GM23338 (cell line): ENCODE results near the gene PARL. TPM values are rescaled to one million over a fixed set of nuclear protein-coding genes. Genes with fewer than 3 reads are reported as not detected.

ENCODE experiments used
- ATAC-seq: fragments of 200-7000 bp; cut with Tn5 transposase; 3 replicates; pipeline ENCODE4 v1.9.1; 2020
- DNase-seq: peaks from one replicate; pipeline ENCODE4 v3.0.0-alpha.2; 2015; ENCODE audit warnings: low spot score
- H2AFZ ChIP-seq: fragments of 200-600 bp; sonication (generic); 2 replicates; pipeline ENCODE4 v1.8.0; 2016; ENCODE audit warnings: antibody characterized with exemption, mild to moderate bottlenecking, moderate library complexity
- H3F3A ChIP-seq: fragments of 200-600 bp; sonication (generic); replicated peaks from 2 replicates; pipeline ENCODE4 v1.8.0; 2017; ENCODE audit warnings: antibody characterized with exemption, mixed run types, low read depth
- H3K27ac ChIP-seq: fragments of 200-600 bp; sonication (generic); 2 replicates; pipeline ENCODE4 v1.6.1; 2016; ENCODE audit warnings: low read depth
- H3K27me3 ChIP-seq: fragments of 200-600 bp; sonication (generic); 2 replicates; pipeline ENCODE4 v1.8.0; 2016; ENCODE audit warnings: mild to moderate bottlenecking, mixed run types, moderate library complexity; ENCODE audit not compliant: insufficient read depth
- H3K36me3 ChIP-seq: fragments of 200-600 bp; sonication (generic); 2 replicates; pipeline ENCODE4 v1.8.0; 2016; ENCODE audit warnings: mild to moderate bottlenecking; ENCODE audit not compliant: insufficient read depth
- H3K4me1 ChIP-seq: fragments of 200-600 bp; sonication (generic); 2 replicates; pipeline ENCODE4 v1.8.0; 2016; ENCODE audit warnings: mild to moderate bottlenecking, moderate library complexity; ENCODE audit not compliant: insufficient read depth
- H3K4me2 ChIP-seq: fragments of 200-600 bp; sonication (generic); 2 replicates; pipeline ENCODE4 v1.7.1; 2017; ENCODE audit warnings: mixed run types
- H3K4me3 ChIP-seq: fragments of 200-600 bp; sonication (generic); 2 replicates; pipeline ENCODE4 v1.6.1; 2016; ENCODE audit warnings: mixed run types
- H3K79me2 ChIP-seq: fragments of 200-600 bp; sonication (generic); replicated peaks from 2 replicates; pipeline ENCODE4 v1.8.0; 2017; ENCODE audit warnings: mild to moderate bottlenecking; ENCODE audit not compliant: insufficient read depth
- H3K9me2 ChIP-seq: fragments of 200-600 bp; sonication (generic); 2 replicates; pipeline ENCODE4 v1.8.0; 2017; ENCODE audit not compliant: insufficient read depth
- H4K20me1 ChIP-seq: fragments of 200-600 bp; sonication (generic); replicated peaks from 2 replicates; pipeline ENCODE4 v1.8.0; 2017; ENCODE audit warnings: mild to moderate bottlenecking; ENCODE audit not compliant: insufficient read depth
- H3K27ac Mint-ChIP-seq: 2 replicates; pipeline ENCODE4 v1.8.0; 2020; ENCODE audit warnings: inconsistent platforms, mild to moderate bottlenecking, moderate library complexity, mixed read lengths
- H3K27me3 Mint-ChIP-seq: 3 replicates; pipeline ENCODE4 v1.8.0; 2022; ENCODE audit warnings: low read depth, mild to moderate bottlenecking, moderate library complexity, mixed read lengths, inconsistent platforms; ENCODE audit not compliant: insufficient read depth, poor library complexity
- H3K36me3 Mint-ChIP-seq: 3 replicates; pipeline ENCODE4 v1.8.0; 2021; ENCODE audit warnings: low read depth, mild to moderate bottlenecking, inconsistent platforms, moderate library complexity, mixed read lengths
- H3K4me1 Mint-ChIP-seq: 3 replicates; pipeline ENCODE4 v1.8.0; 2020; ENCODE audit warnings: mild to moderate bottlenecking, inconsistent platforms, mixed read lengths
- H3K4me3 Mint-ChIP-seq: 3 replicates; pipeline ENCODE4 v1.8.0; 2021; ENCODE audit warnings: moderate library complexity, mild to moderate bottlenecking, inconsistent platforms, mixed read lengths
- H3K9me3 Mint-ChIP-seq: 3 replicates; pipeline ENCODE4 v1.8.0; 2020; ENCODE audit warnings: moderate library complexity, mild to moderate bottlenecking, inconsistent platforms, mixed read lengths
- CREB1 ChIP-seq: fragments of 250-450 bp; sonication (Bioruptor Pico); IDR thresholded peaks from 2 replicates; pipeline ENCODE4 v1.5.0; 2020; ENCODE audit warnings: low read depth, mild to moderate bottlenecking, moderate library complexity
- EZH2 ChIP-seq: fragments of 200-600 bp; sonication (generic); IDR thresholded peaks from one replicate; pipeline ENCODE4 v1.8.0; 2017; ENCODE audit warnings: antibody characterized with exemption, mild to moderate bottlenecking, low read depth; ENCODE audit not compliant: unreplicated experiment
- EZH2phosphoT487 ChIP-seq: fragments of 200-600 bp; sonication (generic); IDR thresholded peaks from one replicate; pipeline ENCODE4 v1.8.1; 2018; ENCODE audit warnings: antibody characterized with exemption; ENCODE audit not compliant: unreplicated experiment
- JUNB ChIP-seq: IDR thresholded peaks from one replicate; pipeline ENCODE4 v1.6.1; 2016; ENCODE audit warnings: antibody characterized with exemption; ENCODE audit not compliant: unreplicated experiment
- NANOG ChIP-seq: IDR thresholded peaks from 2 replicates; pipeline ENCODE4 v1.6.1; 2016; ENCODE audit warnings: antibody characterized with exemption, borderline replicate concordance
- STAT1 ChIP-seq: IDR thresholded peaks from one replicate; pipeline ENCODE4 v1.6.1; 2016; ENCODE audit warnings: antibody characterized with exemption; ENCODE audit not compliant: unreplicated experiment
- ZNF114 ChIP-seq: fragments of 250-450 bp; sonication (Bioruptor Pico); IDR thresholded peaks from 2 replicates; pipeline ENCODE4 v1.5.0; 2020; ENCODE audit warnings: mild to moderate bottlenecking, moderate library complexity
- ZNF331 ChIP-seq: fragments of 250-450 bp; sonication (Bioruptor Pico); IDR thresholded peaks from 2 replicates; pipeline ENCODE4 v1.5.0; 2020; ENCODE audit warnings: low read depth, mild to moderate bottlenecking, moderate library complexity
- polyA plus RNA-seq: library from polyadenylated mRNA; unstranded; fragments of >200 nt; fragmentation: Nextera tagmentation; extraction: Ambion mirVana; gene quantifications from 2 replicates; pipeline ENCODE4 v1.2.1, GENCODE V29; 2016
- total RNA-seq: library from RNA; depleted of rRNA; stranded (reverse); fragments of >200 nt; shearing (Covaris generic); gene quantifications from 2 replicates; pipeline ENCODE4 v1.2.3, GENCODE V29; 2014
- TF ChIP-seq, protein P1 (sequence below): IDR thresholded peaks from 2 replicates; pipeline ENCODE4 v1.6.1; 2016; ENCODE audit warnings: antibody characterized with exemption
- TF ChIP-seq, protein P2 (sequence below): fragments of 250-450 bp; sonication (Bioruptor Pico); IDR thresholded peaks from 2 replicates; pipeline ENCODE4 v1.5.0; 2020; ENCODE audit warnings: mild to moderate bottlenecking, moderate library complexity
- TF ChIP-seq, protein P3 (sequence below), 2 experiments: fragments of 200-600 bp in 1 of 2; sonication (generic) in 1 of 2; conservative IDR thresholded peaks; 2 replicates each; pipeline versions ENCODE4 v1.5.1 to v1.6.1; 2016 to 2017; ENCODE audit warnings: antibody characterized with exemption in 2 of 2, low read depth in 2 of 2, mild to moderate bottlenecking in 2 of 2, moderate library complexity in 1 of 2

Gene PARL
- total and polyA plus RNA-seq, 2 experiments from 2014 or later = 67.5 to 78.7 TPM

DNA sequence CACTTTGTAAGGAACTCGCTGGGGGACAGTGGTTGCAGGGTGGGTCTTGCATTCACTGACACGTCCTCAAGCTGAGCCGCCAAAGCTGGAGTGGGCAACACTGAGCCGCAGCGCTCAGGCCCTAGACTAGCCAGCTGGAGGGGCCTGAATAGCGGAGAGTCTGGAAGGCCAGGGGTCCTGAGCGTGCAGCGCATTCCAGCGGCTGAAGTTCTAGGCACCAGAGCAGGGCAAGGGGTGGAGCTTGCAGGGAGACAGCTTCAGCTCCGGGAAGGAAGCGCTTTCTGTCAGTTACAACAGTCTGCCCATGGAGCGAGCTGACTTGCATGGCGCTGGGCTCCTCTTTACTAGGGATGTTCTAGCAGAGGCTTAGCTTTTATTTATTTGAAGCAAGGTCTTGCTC lies 62.0 kb downstream of the PARL start (continued):
- TF ChIP-seq EZH2phosphoT487 (no peak), ZNF114 (CRISPR knock-in tag) (no peak), NANOG (no peak), STAT1 (no peak), EZH2 (no peak)
- TF ChIP-seq, protein P1, sequence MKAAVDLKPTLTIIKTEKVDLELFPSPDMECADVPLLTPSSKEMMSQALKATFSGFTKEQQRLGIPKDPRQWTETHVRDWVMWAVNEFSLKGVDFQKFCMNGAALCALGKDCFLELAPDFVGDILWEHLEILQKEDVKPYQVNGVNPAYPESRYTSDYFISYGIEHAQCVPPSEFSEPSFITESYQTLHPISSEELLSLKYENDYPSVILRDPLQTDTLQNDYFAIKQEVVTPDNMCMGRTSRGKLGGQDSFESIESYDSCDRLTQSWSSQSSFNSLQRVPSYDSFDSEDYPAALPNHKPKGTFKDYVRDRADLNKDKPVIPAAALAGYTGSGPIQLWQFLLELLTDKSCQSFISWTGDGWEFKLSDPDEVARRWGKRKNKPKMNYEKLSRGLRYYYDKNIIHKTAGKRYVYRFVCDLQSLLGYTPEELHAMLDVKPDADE = no peak

DNA sequence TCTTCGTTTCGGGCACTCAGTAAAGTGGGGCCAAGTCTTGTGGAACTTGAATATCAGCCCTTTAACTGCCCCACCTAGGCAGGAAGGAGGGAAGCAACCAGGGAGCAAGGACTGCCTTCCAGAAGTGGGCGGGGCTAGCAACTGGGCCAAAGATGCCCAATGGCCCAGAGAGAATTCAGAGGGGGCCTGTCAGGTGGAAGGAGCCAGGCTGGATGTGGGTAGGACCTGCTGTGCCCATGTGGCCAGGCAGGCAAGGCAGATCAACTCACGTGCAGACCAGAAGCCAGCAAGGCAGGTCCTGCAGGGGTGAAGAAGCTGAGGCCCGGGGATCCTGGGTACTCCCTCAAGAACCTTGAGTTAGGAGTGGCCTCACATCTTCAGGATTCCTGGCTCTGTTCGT lies 64.8 kb downstream of the PARL start:
- H3K27ac Mint-ChIP-seq = no peak overlapping the region
- no peak overlapping the region for H3K4me3 ChIP-seq
- no peak overlapping the region; the same call in 2 of the 3 replicates for H3K4me3 Mint-ChIP-seq
- no peaks in the 10 kb centered on the region; the same call in 1 of the 2 replicates for H3F3A ChIP-seq
- H3K9me3 Mint-ChIP-seq = no peaks in the 10 kb centered on the region
- peaks cover 13% of the 10 kb centered on the region for H3K27me3 ChIP-seq
- peaks cover 2% of the 10 kb centered on the region for H4K20me1 ChIP-seq
- H3K9me2 ChIP-seq = no peaks in the 10 kb centered on the region
- H3K27ac ChIP-seq = no peak overlapping the region
- ATAC-seq (peak; percentile 6), DNase-seq (peak; percentile 35)
- peaks cover 26% of the 10 kb centered on the region for H3K27me3 Mint-ChIP-seq
- H3K4me1 ChIP-seq = peaks cover 6% of the 10 kb centered on the region
- peaks cover 18% of the 10 kb centered on the region for H3K4me1 Mint-ChIP-seq
- no peak overlapping the region for H3K4me2 ChIP-seq
- TF ChIP-seq NANOG (no peak), ZNF331 (CRISPR knock-in tag) (no peak), CREB1 (no peak), JUNB (no peak)
- TF ChIP-seq, protein P1 = no peak
- TF ChIP-seq, protein P2, sequence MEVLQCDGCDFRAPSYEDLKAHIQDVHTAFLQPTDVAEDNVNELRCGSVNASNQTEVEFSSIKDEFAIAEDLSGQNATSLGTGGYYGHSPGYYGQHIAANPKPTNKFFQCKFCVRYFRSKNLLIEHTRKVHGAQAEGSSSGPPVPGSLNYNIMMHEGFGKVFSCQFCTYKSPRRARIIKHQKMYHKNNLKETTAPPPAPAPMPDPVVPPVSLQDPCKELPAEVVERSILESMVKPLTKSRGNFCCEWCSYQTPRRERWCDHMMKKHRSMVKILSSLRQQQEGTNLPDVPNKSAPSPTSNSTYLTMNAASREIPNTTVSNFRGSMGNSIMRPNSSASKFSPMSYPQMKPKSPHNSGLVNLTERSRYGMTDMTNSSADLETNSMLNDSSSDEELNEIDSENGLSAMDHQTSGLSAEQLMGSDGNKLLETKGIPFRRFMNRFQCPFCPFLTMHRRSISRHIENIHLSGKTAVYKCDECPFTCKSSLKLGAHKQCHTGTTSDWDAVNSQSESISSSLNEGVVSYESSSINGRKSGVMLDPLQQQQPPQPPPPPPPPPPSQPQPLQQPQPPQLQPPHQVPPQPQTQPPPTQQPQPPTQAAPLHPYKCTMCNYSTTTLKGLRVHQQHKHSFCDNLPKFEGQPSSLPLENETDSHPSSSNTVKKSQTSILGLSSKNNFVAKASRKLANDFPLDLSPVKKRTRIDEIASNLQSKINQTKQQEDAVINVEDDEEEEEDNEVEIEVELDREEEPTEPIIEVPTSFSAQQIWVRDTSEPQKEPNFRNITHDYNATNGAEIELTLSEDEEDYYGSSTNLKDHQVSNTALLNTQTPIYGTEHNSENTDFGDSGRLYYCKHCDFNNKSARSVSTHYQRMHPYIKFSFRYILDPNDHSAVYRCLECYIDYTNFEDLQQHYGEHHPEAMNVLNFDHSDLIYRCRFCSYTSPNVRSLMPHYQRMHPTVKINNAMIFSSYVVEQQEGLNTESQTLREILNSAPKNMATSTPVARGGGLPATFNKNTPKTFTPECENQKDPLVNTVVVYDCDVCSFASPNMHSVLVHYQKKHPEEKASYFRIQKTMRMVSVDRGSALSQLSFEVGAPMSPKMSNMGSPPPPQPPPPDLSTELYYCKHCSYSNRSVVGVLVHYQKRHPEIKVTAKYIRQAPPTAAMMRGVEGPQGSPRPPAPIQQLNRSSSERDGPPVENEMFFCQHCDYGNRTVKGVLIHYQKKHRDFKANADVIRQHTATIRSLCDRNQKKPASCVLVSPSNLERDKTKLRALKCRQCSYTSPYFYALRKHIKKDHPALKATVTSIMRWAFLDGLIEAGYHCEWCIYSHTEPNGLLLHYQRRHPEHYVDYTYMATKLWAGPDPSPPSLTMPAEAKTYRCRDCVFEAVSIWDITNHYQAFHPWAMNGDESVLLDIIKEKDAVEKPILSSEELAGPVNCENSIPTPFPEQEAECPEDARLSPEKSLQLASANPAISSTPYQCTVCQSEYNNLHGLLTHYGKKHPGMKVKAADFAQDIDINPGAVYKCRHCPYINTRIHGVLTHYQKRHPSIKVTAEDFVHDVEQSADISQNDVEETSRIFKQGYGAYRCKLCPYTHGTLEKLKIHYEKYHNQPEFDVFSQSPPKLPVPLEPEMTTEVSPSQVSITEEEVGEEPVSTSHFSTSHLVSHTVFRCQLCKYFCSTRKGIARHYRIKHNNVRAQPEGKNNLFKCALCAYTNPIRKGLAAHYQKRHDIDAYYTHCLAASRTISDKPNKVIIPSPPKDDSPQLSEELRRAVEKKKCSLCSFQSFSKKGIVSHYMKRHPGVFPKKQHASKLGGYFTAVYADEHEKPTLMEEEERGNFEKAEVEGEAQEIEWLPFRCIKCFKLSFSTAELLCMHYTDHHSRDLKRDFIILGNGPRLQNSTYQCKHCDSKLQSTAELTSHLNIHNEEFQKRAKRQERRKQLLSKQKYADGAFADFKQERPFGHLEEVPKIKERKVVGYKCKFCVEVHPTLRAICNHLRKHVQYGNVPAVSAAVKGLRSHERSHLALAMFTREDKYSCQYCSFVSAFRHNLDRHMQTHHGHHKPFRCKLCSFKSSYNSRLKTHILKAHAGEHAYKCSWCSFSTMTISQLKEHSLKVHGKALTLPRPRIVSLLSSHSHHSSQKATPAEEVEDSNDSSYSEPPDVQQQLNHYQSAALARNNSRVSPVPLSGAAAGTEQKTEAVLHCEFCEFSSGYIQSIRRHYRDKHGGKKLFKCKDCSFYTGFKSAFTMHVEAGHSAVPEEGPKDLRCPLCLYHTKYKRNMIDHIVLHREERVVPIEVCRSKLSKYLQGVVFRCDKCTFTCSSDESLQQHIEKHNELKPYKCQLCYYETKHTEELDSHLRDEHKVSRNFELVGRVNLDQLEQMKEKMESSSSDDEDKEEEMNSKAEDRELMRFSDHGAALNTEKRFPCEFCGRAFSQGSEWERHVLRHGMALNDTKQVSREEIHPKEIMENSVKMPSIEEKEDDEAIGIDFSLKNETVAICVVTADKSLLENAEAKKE (CRISPR knock-in tag) = no peak
- TF ChIP-seq, protein P3, sequence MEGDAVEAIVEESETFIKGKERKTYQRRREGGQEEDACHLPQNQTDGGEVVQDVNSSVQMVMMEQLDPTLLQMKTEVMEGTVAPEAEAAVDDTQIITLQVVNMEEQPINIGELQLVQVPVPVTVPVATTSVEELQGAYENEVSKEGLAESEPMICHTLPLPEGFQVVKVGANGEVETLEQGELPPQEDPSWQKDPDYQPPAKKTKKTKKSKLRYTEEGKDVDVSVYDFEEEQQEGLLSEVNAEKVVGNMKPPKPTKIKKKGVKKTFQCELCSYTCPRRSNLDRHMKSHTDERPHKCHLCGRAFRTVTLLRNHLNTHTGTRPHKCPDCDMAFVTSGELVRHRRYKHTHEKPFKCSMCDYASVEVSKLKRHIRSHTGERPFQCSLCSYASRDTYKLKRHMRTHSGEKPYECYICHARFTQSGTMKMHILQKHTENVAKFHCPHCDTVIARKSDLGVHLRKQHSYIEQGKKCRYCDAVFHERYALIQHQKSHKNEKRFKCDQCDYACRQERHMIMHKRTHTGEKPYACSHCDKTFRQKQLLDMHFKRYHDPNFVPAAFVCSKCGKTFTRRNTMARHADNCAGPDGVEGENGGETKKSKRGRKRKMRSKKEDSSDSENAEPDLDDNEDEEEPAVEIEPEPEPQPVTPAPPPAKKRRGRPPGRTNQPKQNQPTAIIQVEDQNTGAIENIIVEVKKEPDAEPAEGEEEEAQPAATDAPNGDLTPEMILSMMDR (conservative IDR thresholded peaks at IDR 0.05; ENCODE audit: low read depth in 2 of 2) = no peak
- no peaks in the 10 kb centered on the region for H3K79me2 ChIP-seq
- peaks cover 16% of the 10 kb centered on the region for H3K36me3 Mint-ChIP-seq
- no peaks in the 10 kb centered on the region for H3K36me3 ChIP-seq
- no peak overlapping the region for H2AFZ ChIP-seq
